Activated naive CD8-positive, alpha-beta T cell (primary cell): ENCODE data around the gene WDR53.
A peak's percentile ranks its signal among the peaks of the same experiment; 100 is the strongest.
"Not testable (repeated sequence)": the region's sequence is repeated elsewhere in the genome, so short reads cannot be mapped to it uniquely, and the experiment has no call there.

ENCODE experiments used
- H3K27ac Mint-ChIP-seq: one replicate; pipeline ENCODE4 v1.8.0; 2021; ENCODE audit warnings: mixed read lengths
- H3K27me3 Mint-ChIP-seq: one replicate; pipeline ENCODE4 v1.8.0; 2021; ENCODE audit warnings: mixed read lengths
- H3K36me3 Mint-ChIP-seq: one replicate; pipeline ENCODE4 v1.8.0; 2021; ENCODE audit warnings: mixed read lengths
- H3K4me1 Mint-ChIP-seq: one replicate; pipeline ENCODE4 v1.8.0; 2021; ENCODE audit warnings: low read depth, mixed read lengths
- H3K4me3 Mint-ChIP-seq: one replicate; pipeline ENCODE4 v1.8.0; 2021; ENCODE audit warnings: mild to moderate bottlenecking, mixed read lengths
- H3K9me3 Mint-ChIP-seq: one replicate; pipeline ENCODE4 v1.8.0; 2021; ENCODE audit warnings: low read depth, mixed read lengths

Gene WDR53

GRCh38 chr3:196590279-196590678 lies 21.9 kb upstream of the WDR53 start:
- no peaks in the 10 kb centered on the region for H3K36me3 Mint-ChIP-seq
- H3K4me1 Mint-ChIP-seq: no peaks in the 10 kb centered on the region
- H3K4me3 Mint-ChIP-seq: no peak overlapping the region
- no peaks in the 10 kb centered on the region for H3K27me3 Mint-ChIP-seq
- no peak overlapping the region for H3K27ac Mint-ChIP-seq
- no peaks in the 10 kb centered on the region for H3K9me3 Mint-ChIP-seq

GRCh38 chr3:196585044-196585757 lies 16.8 kb upstream of the WDR53 start:
- H3K9me3 Mint-ChIP-seq: no peaks in the 10 kb centered on the region
- H3K4me3 Mint-ChIP-seq: no peak overlapping the region
- peaks cover 3% of the 10 kb centered on the region for H3K4me1 Mint-ChIP-seq
- no peak overlapping the region for H3K27ac Mint-ChIP-seq
- no peaks in the 10 kb centered on the region for H3K27me3 Mint-ChIP-seq
- peaks cover 9% of the 10 kb centered on the region for H3K36me3 Mint-ChIP-seq

GRCh38 chr3:196572389-196572788 lies 4.0 kb upstream of the WDR53 start:
- Mint-ChIP-seq H3K27me3 (no peaks in the 10 kb centered on the region), H3K27ac (no peak overlapping the region), H3K4me3 (no peak overlapping the region), H3K4me1 (peaks cover 24% of the 10 kb centered on the region), H3K36me3 (no peaks in the 10 kb centered on the region), H3K9me3 (no peaks in the 10 kb centered on the region)

GRCh38 chr3:196570332-196570731 lies 2.0 kb upstream of the WDR53 start:
- H3K4me3 Mint-ChIP-seq: peak overlapping the region; percentile 98
- not testable (repeated sequence) for H3K9me3 Mint-ChIP-seq, H3K36me3 Mint-ChIP-seq, H3K27me3 Mint-ChIP-seq, H3K27ac Mint-ChIP-seq
- peaks cover 31% of the 10 kb centered on the region for H3K4me1 Mint-ChIP-seq

- Mint-ChIP-seq H3K4me3 (peak overlapping the region; percentile 98), H3K9me3 (no peaks in the 10 kb centered on the region), H3K27ac (peak overlapping the region; percentile 90), H3K4me1 (peaks cover 33% of the 10 kb centered on the region), H3K27me3 (no peaks in the 10 kb centered on the region), H3K36me3 (no peaks in the 10 kb centered on the region)
Observed at GRCh38 chr3:196569003-196569516, 706 bp upstream of the WDR53 start.

GRCh38 chr3:196563721-196564225 lies 4.6 kb downstream of the WDR53 start:
- Mint-ChIP-seq H3K4me3 (peak overlapping the region; percentile 14), H3K9me3 (no peaks in the 10 kb centered on the region), H3K27ac (peak overlapping the region; percentile 61), H3K4me1 (peaks cover 48% of the 10 kb centered on the region), H3K36me3 (peaks cover 5% of the 10 kb centered on the region), H3K27me3 (no peaks in the 10 kb centered on the region)

- no peaks in the 10 kb centered on the region for H3K9me3 Mint-ChIP-seq
- peaks cover 32% of the 10 kb centered on the region for H3K4me1 Mint-ChIP-seq
Observed at GRCh38 chr3:196559826-196560225, 8.5 kb downstream of the WDR53 start.

GRCh38 chr3:196558476-196558875 lies 9.9 kb downstream of the WDR53 start:
- Mint-ChIP-seq H3K36me3 (peaks cover 2% of the 10 kb centered on the region), H3K27me3 (no peaks in the 10 kb centered on the region), H3K4me3 (no peak overlapping the region), H3K4me1 (peaks cover 21% of the 10 kb centered on the region), H3K9me3 (no peaks in the 10 kb centered on the region), H3K27ac (no peak overlapping the region)

More at GRCh38 chr3:196559826-196560225, 8.5 kb downstream of the WDR53 start:
- Mint-ChIP-seq H3K36me3 (peaks cover 5% of the 10 kb centered on the region), H3K27ac (no peak overlapping the region), H3K4me3 (no peak overlapping the region), H3K27me3 (no peaks in the 10 kb centered on the region)

GRCh38 chr3:196557236-196557635 lies 11.1 kb downstream of the WDR53 start:
- Mint-ChIP-seq H3K4me3 (no peak overlapping the region), H3K27ac (no peak overlapping the region), H3K36me3 (no peaks in the 10 kb centered on the region), H3K4me1 (peaks cover 16% of the 10 kb centered on the region), H3K27me3 (no peaks in the 10 kb centered on the region), H3K9me3 (no peaks in the 10 kb centered on the region)

GRCh38 chr3:196555295-196555694 lies 13.1 kb downstream of the WDR53 start:
- H3K9me3 Mint-ChIP-seq: no peaks in the 10 kb centered on the region
- peaks cover 2% of the 10 kb centered on the region for H3K36me3 Mint-ChIP-seq
- H3K27me3 Mint-ChIP-seq: no peaks in the 10 kb centered on the region
- H3K27ac Mint-ChIP-seq: no peak overlapping the region
- peaks cover 7% of the 10 kb centered on the region for H3K4me1 Mint-ChIP-seq
- no peak overlapping the region for H3K4me3 Mint-ChIP-seq

- Mint-ChIP-seq H3K27me3 (no peaks in the 10 kb centered on the region), H3K9me3 (no peaks in the 10 kb centered on the region), H3K4me3 (no peak overlapping the region), H3K27ac (no peak overlapping the region), H3K4me1 (peaks cover 2% of the 10 kb centered on the region), H3K36me3 (peaks cover 2% of the 10 kb centered on the region)
Observed at GRCh38 chr3:196554205-196554604, 14.1 kb downstream of the WDR53 start.

- Mint-ChIP-seq H3K9me3 (no peaks in the 10 kb centered on the region), H3K27me3 (no peaks in the 10 kb centered on the region), H3K4me1 (no peaks in the 10 kb centered on the region), H3K36me3 (peaks cover 2% of the 10 kb centered on the region), H3K27ac (no peak overlapping the region), H3K4me3 (no peak overlapping the region)
Observed at GRCh38 chr3:196553551-196553950, 14.8 kb downstream of the WDR53 start.

- H3K4me3 Mint-ChIP-seq: no peak overlapping the region
- peaks cover 3% of the 10 kb centered on the region for H3K9me3 Mint-ChIP-seq
- H3K27ac Mint-ChIP-seq: no peak overlapping the region
- H3K36me3 Mint-ChIP-seq: peaks cover 2% of the 10 kb centered on the region
- H3K27me3 Mint-ChIP-seq: no peaks in the 10 kb centered on the region
- H3K4me1 Mint-ChIP-seq: no peaks in the 10 kb centered on the region
Observed at GRCh38 chr3:196552253-196552652, 16.1 kb downstream of the WDR53 start.

GRCh38 chr3:196550172-196550571 lies 18.2 kb downstream of the WDR53 start:
- not testable (repeated sequence) for H3K4me1 Mint-ChIP-seq, H3K27me3 Mint-ChIP-seq, H3K27ac Mint-ChIP-seq, H3K4me3 Mint-ChIP-seq, H3K9me3 Mint-ChIP-seq, H3K36me3 Mint-ChIP-seq

GRCh38 chr3:196549312-196549711 lies 19.0 kb downstream of the WDR53 start:
- H3K27me3 Mint-ChIP-seq, H3K9me3 Mint-ChIP-seq, H3K4me3 Mint-ChIP-seq, H3K27ac Mint-ChIP-seq, H3K4me1 Mint-ChIP-seq, H3K36me3 Mint-ChIP-seq: not testable (repeated sequence)

- Mint-ChIP-seq H3K9me3 (peaks cover 3% of the 10 kb centered on the region), H3K27me3 (no peaks in the 10 kb centered on the region), H3K27ac (no peak overlapping the region), H3K4me3 (no peak overlapping the region), H3K36me3 (peaks cover 2% of the 10 kb centered on the region), H3K4me1 (no peaks in the 10 kb centered on the region)
Observed at GRCh38 chr3:196547067-196547466, 21.3 kb downstream of the WDR53 start.
